RPMI7951 (cell line): ENCODE results near the gene PRKG1. TPM values are rescaled to one million over a fixed set of nuclear protein-coding genes. Genes with fewer than 3 reads are reported as not detected.

Experiments used
- DNase-seq: peaks from one replicate; pipeline ENCODE4 v3.0.0-alpha.2; 2012; ENCODE audit warnings: low read depth
- total RNA-seq: library from RNA; depleted of rRNA; stranded (reverse); fragments of >200 nt; shearing (Covaris generic); gene quantifications from 2 replicates; pipeline ENCODE4 v1.2.3, GENCODE V29; 2014

PRKG1 gene
- total RNA-seq, 1 experiment from 2014 or later: 0.12 TPM

GRCh38 chr10:51596695-51597094 is 522.4 kb downstream of the PRKG1 start:
- DNase-seq: no peak

GRCh38 chr10:51599647-51600046 is 525.4 kb downstream of the PRKG1 start:
- no peak for DNase-seq

GRCh38 chr10:51602326-51602725 is 528.0 kb downstream of the PRKG1 start:
- DNase-seq: no peak

- DNase-seq: no peak
Observed at GRCh38 chr10:51604579-51604978, 530.3 kb downstream of the PRKG1 start.

- no peak for DNase-seq
Observed at GRCh38 chr10:51606825-51607462, 532.7 kb downstream of the PRKG1 start.

- DNase-seq: no peak
Observed at GRCh38 chr10:51607463-51607835, 533.2 kb downstream of the PRKG1 start.

GRCh38 chr10:51608211-51608610 is 533.9 kb downstream of the PRKG1 start:
- DNase-seq: no peak

- no peak for DNase-seq
Observed at GRCh38 chr10:51615764-51616298, 541.5 kb downstream of the PRKG1 start.

- no peak for DNase-seq
Observed at GRCh38 chr10:51617576-51618235, 543.4 kb downstream of the PRKG1 start.

- no peak for DNase-seq
Observed at GRCh38 chr10:51619365-51619764, 545.1 kb downstream of the PRKG1 start.

- no peak for DNase-seq
Observed at GRCh38 chr10:51620131-51620530, 545.8 kb downstream of the PRKG1 start.

GRCh38 chr10:51624013-51624412 is 549.7 kb downstream of the PRKG1 start:
- DNase-seq: no peak

GRCh38 chr10:51629934-51630639 is 555.8 kb downstream of the PRKG1 start:
- no peak for DNase-seq

GRCh38 chr10:51630640-51631005 is 556.3 kb downstream of the PRKG1 start:
- no peak for DNase-seq

- DNase-seq: no peak
Observed at GRCh38 chr10:51635436-51635835, 561.1 kb downstream of the PRKG1 start.

GRCh38 chr10:51638211-51638610 is 563.9 kb downstream of the PRKG1 start:
- DNase-seq: no peak

- DNase-seq: no peak
Observed at GRCh38 chr10:51638737-51639136, 564.5 kb downstream of the PRKG1 start.

GRCh38 chr10:51640120-51640819 is 566.0 kb downstream of the PRKG1 start:
- DNase-seq: no peak

- DNase-seq: no peak
Observed at GRCh38 chr10:51642581-51642980, 568.3 kb downstream of the PRKG1 start.

GRCh38 chr10:51643734-51644133 is 569.4 kb downstream of the PRKG1 start:
- DNase-seq: no peak

- DNase-seq: no peak
Observed at GRCh38 chr10:51649064-51649463, 574.8 kb downstream of the PRKG1 start.

GRCh38 chr10:51651063-51651462 is 576.8 kb downstream of the PRKG1 start:
- DNase-seq: no peak
